Hematopoietic multipotent progenitor cell treated with erythropoietin and hydrocortisone succinate and interleukin-3 and kit ligand, for 4 days (in vitro differentiated cells): ENCODE measurements around the gene PHLDB3.
"Not testable (repeated sequence)": the region's sequence is repeated elsewhere in the genome, so short reads cannot be mapped to it uniquely, and the experiment has no call there.

Experiments used
- DNase-seq: peaks from one replicate; pipeline ENCODE4 v3.0.0-alpha.2; 2015

PHLDB3 gene

DNA sequence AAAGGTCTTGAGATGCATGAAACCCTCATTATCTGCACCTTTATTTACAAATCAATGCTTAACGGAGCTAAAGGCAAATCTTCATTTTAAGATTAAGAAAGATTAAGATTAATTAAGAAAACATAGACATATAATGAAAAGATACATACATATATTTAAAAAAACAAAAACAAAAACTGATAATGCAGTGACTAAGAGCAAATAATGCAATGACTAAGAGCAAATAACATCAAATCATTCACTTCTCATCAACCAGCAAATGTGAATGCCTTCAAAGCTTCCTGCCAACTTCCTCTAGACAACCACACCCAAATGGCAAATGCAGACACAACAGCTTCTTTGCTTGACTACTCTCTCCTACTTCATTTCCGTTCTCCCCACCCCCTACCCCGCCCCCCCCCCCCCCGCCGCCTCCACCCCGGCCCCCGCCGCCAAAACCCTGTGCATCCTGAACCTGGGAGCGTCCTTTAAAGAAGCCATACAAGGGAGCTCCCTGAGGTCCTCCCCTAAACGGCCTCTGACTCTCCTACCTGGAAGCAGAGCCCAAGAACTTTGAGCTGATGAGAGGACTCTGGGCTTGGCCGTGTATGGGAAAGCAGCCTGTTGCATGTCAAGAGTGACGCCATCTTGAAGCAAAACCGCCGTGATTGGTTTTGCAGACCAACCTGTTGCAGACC is 65.4 kb downstream of the PHLDB3 start:
- peak; percentile 70 for DNase-seq

GRCh38 chr19:43438291-43439031 is 66.1 kb downstream of the PHLDB3 start:
- DNase-seq: peak; percentile 54

DNA sequence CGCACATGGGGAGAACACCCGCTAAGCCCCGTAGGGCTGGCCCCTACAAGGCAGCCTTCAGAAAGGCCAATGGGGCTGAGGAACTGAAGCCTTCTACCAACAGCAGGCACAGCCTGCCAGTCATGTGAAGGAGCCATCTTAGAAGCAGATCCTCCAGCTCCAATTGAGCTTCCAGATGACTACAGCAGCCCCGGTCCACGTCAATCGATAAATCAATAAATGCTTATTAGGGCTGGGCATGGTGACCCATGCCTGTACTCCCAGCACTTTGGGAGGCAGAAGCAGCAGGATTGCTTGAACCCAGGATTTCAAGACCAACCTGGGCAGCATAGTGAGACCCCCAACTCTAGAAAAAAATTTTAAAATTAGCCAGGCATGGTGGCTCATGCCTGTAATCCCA is 66.8 kb downstream of the PHLDB3 start:
- no peak for DNase-seq

- not testable (repeated sequence) for DNase-seq
Measured at GRCh38 chr19:43437284-43437683, 67.3 kb downstream of the PHLDB3 start.

- DNase-seq: no peak
Measured at GRCh38 chr19:43435775-43436174, 68.8 kb downstream of the PHLDB3 start.

- DNase-seq: no peak
Measured at GRCh38 chr19:43433689-43434088, 70.9 kb downstream of the PHLDB3 start.

DNA sequence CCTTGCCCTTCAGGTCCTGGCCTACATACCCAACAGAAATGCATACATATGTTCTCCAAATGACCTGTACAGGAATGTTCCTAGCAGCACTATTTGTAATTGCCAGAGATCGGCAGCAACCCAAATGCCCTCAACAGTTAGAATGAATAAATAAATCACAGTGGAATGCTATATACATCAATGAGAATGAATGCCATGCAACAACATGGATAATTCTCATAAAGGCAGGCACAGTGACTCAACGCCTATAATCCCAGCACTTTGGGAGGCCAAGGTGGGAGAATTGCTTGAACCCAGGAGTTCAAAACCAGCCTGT is 71.2 kb downstream of the PHLDB3 start:
- no peak for DNase-seq

- DNase-seq: no peak
Measured at GRCh38 chr19:43430976-43431375, 73.6 kb downstream of the PHLDB3 start.

GRCh38 chr19:43430142-43430710 is 74.3 kb downstream of the PHLDB3 start:
- peak; percentile 24 for DNase-seq

DNA sequence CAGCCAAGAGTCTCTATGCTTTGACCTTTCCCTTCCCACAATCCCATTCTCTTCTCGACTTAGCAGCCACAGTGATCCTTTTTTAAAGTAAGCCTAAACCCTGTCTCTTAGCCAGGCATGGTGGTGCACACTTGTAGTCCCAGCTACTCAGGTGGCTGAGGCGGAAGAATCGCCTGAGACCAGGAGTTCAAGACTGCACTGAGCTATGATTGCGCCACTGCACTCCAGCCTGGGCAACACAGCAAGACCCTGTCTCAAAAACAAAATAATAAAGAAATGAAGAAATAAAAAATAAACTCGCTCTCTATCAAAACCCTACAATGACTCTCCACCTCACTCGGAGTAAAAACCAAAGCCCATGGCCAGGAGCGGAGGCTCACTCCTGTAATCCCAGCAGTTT is 75.2 kb downstream of the PHLDB3 start:
- no peak for DNase-seq

- DNase-seq: peak; percentile 68
Measured at GRCh38 chr19:43425567-43426392, 78.8 kb downstream of the PHLDB3 start.
